Frontal cortex (tissue), 4 donors: ENCODE data around the gene ST14. TPM values are rescaled to one million over a fixed set of nuclear protein-coding genes. Genes with fewer than 3 reads are reported as not detected.
"Not testable (repeated sequence)": the region's sequence is repeated elsewhere in the genome, so short reads cannot be mapped to it uniquely, and the experiment has no call there.

ENCODE experiments used
- DNase-seq, 2 donors: peaks; one replicate each; pipeline ENCODE4 v3.0.0; 2012; ENCODE audit warnings: low spot score in 2 of 2
- FAIRE-seq: peaks from 2 replicates; lab custom pipeline; 2012; peaks lifted over from hg19 to GRCh38; lab: Jason Lieb, UNC
- total RNA-seq: library from RNA; depleted of rRNA; stranded (reverse); fragments of >200 nt; gene quantifications from one replicate; pipeline ENCODE4 v1.2.3, GENCODE V29; 2014
- donor health status: control.
- donor health status: control.
- donor health status: control.

Gene ST14
- total RNA-seq, 1 donor from 2014 or later = not detected

- no peak for DNase-seq
- FAIRE-seq = no peak
Observed at GRCh38 chr11:130180896-130181294, 21.3 kb downstream of the ST14 start.

- FAIRE-seq (no peak), DNase-seq (no peak)
Observed at GRCh38 chr11:130181295-130182272, 22.0 kb downstream of the ST14 start.

GRCh38 chr11:130183878-130184610 is 24.5 kb downstream of the ST14 start:
- FAIRE-seq (no peak), DNase-seq (no peak)

- FAIRE-seq (no peak), DNase-seq (no peak)
Observed at GRCh38 chr11:130187096-130187495, 27.5 kb downstream of the ST14 start.

GRCh38 chr11:130188047-130188446 is 28.5 kb downstream of the ST14 start:
- DNase-seq = no peak
- FAIRE-seq = no peak

GRCh38 chr11:130188585-130189347 is 29.2 kb downstream of the ST14 start:
- FAIRE-seq = no peak

GRCh38 chr11:130189492-130190210 is 30.1 kb downstream of the ST14 start:
- no peak for FAIRE-seq

More at GRCh38 chr11:130188585-130189347, 29.2 kb downstream of the ST14 start:
- no peak for DNase-seq

GRCh38 chr11:130190371-130190881 is 30.8 kb downstream of the ST14 start:
- no peak for FAIRE-seq
- no peak for DNase-seq

More at GRCh38 chr11:130189492-130190210, 30.1 kb downstream of the ST14 start:
- no peak for DNase-seq

GRCh38 chr11:130191896-130192295 is 32.3 kb downstream of the ST14 start:
- FAIRE-seq = no peak
- no peak for DNase-seq

- FAIRE-seq (no peak), DNase-seq (no peak)
Observed at GRCh38 chr11:130192845-130193267, 33.3 kb downstream of the ST14 start.

- DNase-seq, FAIRE-seq: not testable (repeated sequence)
Observed at GRCh38 chr11:130193551-130193950, 34.0 kb downstream of the ST14 start.

- DNase-seq = no peak
- no peak for FAIRE-seq
Observed at GRCh38 chr11:130194241-130195023, 34.9 kb downstream of the ST14 start.

- no peak for DNase-seq
- FAIRE-seq = no peak
Observed at GRCh38 chr11:130197386-130198035, 37.9 kb downstream of the ST14 start.

- FAIRE-seq (no peak), DNase-seq (no peak)
Observed at GRCh38 chr11:130198292-130198691, 38.7 kb downstream of the ST14 start.

GRCh38 chr11:130198964-130199363 is 39.4 kb downstream of the ST14 start:
- DNase-seq = no peak

GRCh38 chr11:130199792-130200191 is 40.2 kb downstream of the ST14 start:
- DNase-seq = no peak
- no peak for FAIRE-seq

More at GRCh38 chr11:130198964-130199363, 39.4 kb downstream of the ST14 start:
- no peak for FAIRE-seq

GRCh38 chr11:130201026-130201425 is 41.4 kb downstream of the ST14 start:
- FAIRE-seq = no peak

More at GRCh38 chr11:130201026-130201425, 41.4 kb downstream of the ST14 start:
- no peak for DNase-seq
